ENCODE measurements around the gene UBAC2.

The UBAC2 gene

GRCh38 chr13:99200432-99201167, at the start of gene UBAC2:
UBAC2 (plus strand) TSS chr13:99200854; CDS start chr13:99200909, 55 bp downstream.
- DNase-seq, result peak; percentile 92

GRCh38 chr13:99151516-99151915, 49.1 kb upstream of the UBAC2 start:
- peak; percentile 83 for DNase-seq

- peak; percentile 69 for DNase-seq
Observed at GRCh38 chr13:99153219-99153618, 47.4 kb upstream of the UBAC2 start.

- DNase-seq, result no peak
Observed at GRCh38 chr13:99154064-99154463, 46.6 kb upstream of the UBAC2 start.

- DNase-seq, result no peak
Observed at GRCh38 chr13:99155821-99156220, 44.8 kb upstream of the UBAC2 start.

- no peak for DNase-seq
Observed at GRCh38 chr13:99157046-99157445, 43.6 kb upstream of the UBAC2 start.

- DNase-seq, result no peak
Observed at GRCh38 chr13:99158846-99159245, 41.8 kb upstream of the UBAC2 start.

GRCh38 chr13:99159331-99160061, 41.2 kb upstream of the UBAC2 start:
- DNase-seq, result no peak

- DNase-seq, result no peak
Observed at GRCh38 chr13:99160415-99160814, 40.2 kb upstream of the UBAC2 start.

- DNase-seq, result no peak
Observed at GRCh38 chr13:99161512-99161911, 39.1 kb upstream of the UBAC2 start.

- no peak for DNase-seq
Observed at GRCh38 chr13:99162567-99163361, 37.9 kb upstream of the UBAC2 start.

GRCh38 chr13:99164226-99164625, 36.4 kb upstream of the UBAC2 start:
- DNase-seq, result no peak

GRCh38 chr13:99165753-99166587, 34.7 kb upstream of the UBAC2 start:
- DNase-seq, result no peak

GRCh38 chr13:99172951-99173350, 27.7 kb upstream of the UBAC2 start:
- no peak for DNase-seq

GRCh38 chr13:99173606-99174005, 27.0 kb upstream of the UBAC2 start:
- DNase-seq, result no peak

GRCh38 chr13:99174533-99175100, 26.0 kb upstream of the UBAC2 start:
- DNase-seq, result no peak

- peak; percentile 50 for DNase-seq
Observed at GRCh38 chr13:99176309-99177276, 24.1 kb upstream of the UBAC2 start.

- DNase-seq, result no peak
Observed at GRCh38 chr13:99178636-99179035, 22.0 kb upstream of the UBAC2 start.

GRCh38 chr13:99179460-99179859, 21.2 kb upstream of the UBAC2 start:
- DNase-seq, result no peak

- DNase-seq, result no peak
Observed at GRCh38 chr13:99182439-99182838, 18.2 kb upstream of the UBAC2 start.

GRCh38 chr13:99185606-99186005, 15.0 kb upstream of the UBAC2 start:
- no peak for DNase-seq

Data from fibroblast of upper back skin (primary cell).